Right lobe of liver (tissue), 6 donors: Measurements from ENCODE around the gene NIPA2. TPM values are rescaled to one million over a fixed set of nuclear protein-coding genes. Genes with fewer than 3 reads are reported as not detected.

ENCODE experiments used
- ATAC-seq, 4 donors: fragments of 200-7000 bp; cut with Tn5 transposase; one replicate each; pipeline ENCODE4 v1.9.1; 2020; ENCODE audit warnings: mild to moderate bottlenecking in 4 of 4, moderate library complexity in 4 of 4
- DNase-seq, 3 donors: peaks; one replicate each; pipeline ENCODE4 v3.0.0-alpha.2; 2020
- H3K27ac ChIP-seq, 3 donors: fragments of 200-600 bp; one replicate each; pipeline ENCODE4 v1.8.0; 2022
- H3K27me3 ChIP-seq, 2 donors: fragments of 200-600 bp; one replicate each; pipeline ENCODE4 v1.8.0; 2022
- H3K36me3 ChIP-seq, 4 donors: fragments of 200-600 bp; sonication (generic) in 1 of 4; one replicate each; pipeline versions ENCODE4 v1.5.1 to v1.8.0; 2017 to 2022; ENCODE audit warnings: control low read depth in 1 of 4
- H3K4me1 ChIP-seq, 4 donors: fragments of 200-600 bp; sonication (generic) in 1 of 4; one replicate each; pipeline versions ENCODE4 v1.5.1 to v1.8.0; 2017 to 2022; ENCODE audit warnings: control low read depth in 1 of 4
- H3K4me3 ChIP-seq, 3 donors: fragments of 200-600 bp; one replicate each; pipeline ENCODE4 v1.8.0; 2022
- H3K9me3 ChIP-seq, 4 donors: fragments of 200-600 bp; sonication (generic) in 1 of 4; one replicate each; pipeline versions ENCODE4 v1.5.1 to v1.8.0; 2017 to 2022; ENCODE audit warnings: control low read depth in 1 of 4
- POLR2A ChIP-seq: fragments of 450-650 bp; IDR thresholded peaks from one replicate; pipeline ENCODE4 v1.6.1; 2017; ENCODE audit warnings: antibody characterized with exemption, mild to moderate bottlenecking
- WGBS: methylation state at CpG from one replicate; pipeline ENCODE4 v1.1.6; 2018; ENCODE audit warnings: low coverage, low lambda C conversion rate; ENCODE audit not compliant: insufficient coverage; ENCODE audit errors: missing lambda C conversion rate; 5-methylcytosine and 5-hydroxymethylcytosine counted together
- intact Hi-C, 2 donors: fragments of 100-400 bp; cut with DNase I; formaldehyde crosslinking; loops; one replicate each; pipeline versions ENCODE4 v1.11.2 to v1.14.1; 2022
- total RNA-seq, 6 experiments: library from RNA; depleted of rRNA in 2 of 6; stranded (reverse); fragments of >200 nt in 2 of 6; fragmentation: NEBNext Ultra II Directional in 3 of 6; extraction: Animal tissue kit (Norgen Biotek cat#: 25700) in 3 of 6; gene quantifications; one replicate each; pipeline versions ENCODE4 v1.1.0 to v1.2.4, GENCODE V29; 2016 to 2023
- TF ChIP-seq, protein P1 (sequence below), 4 donors: fragments of 200-600 bp in 3 of 4; fragments of 450-650 bp in 1 of 4; IDR thresholded peaks; one replicate each; pipeline versions ENCODE4 v1.5.1 to v1.8.0; 2016 to 2022; ENCODE audit warnings: antibody characterized with exemption in 4 of 4, mild to moderate bottlenecking in 2 of 4
- donor health status: DM: no; HTN: yes; CAD: no.
- donor health status: DM: no; HTN: no; CAD: no.
- donor health status: DM: no; HTN: no; CAD: no.
- donor health status: DM: no; HTN: yes; CAD: no.
- donor health status: DM: no; HTN: yes; CAD: no.

NIPA2 gene
- total RNA-seq, 6 experiments from 2014 or later = 15.1 to 27.9 (median 21.3) TPM

GRCh38 chr15:22884344-22884743 is 45.9 kb downstream of the NIPA2 start:
- intact Hi-C loops = no loop called here
- no peak for DNase-seq

DNA sequence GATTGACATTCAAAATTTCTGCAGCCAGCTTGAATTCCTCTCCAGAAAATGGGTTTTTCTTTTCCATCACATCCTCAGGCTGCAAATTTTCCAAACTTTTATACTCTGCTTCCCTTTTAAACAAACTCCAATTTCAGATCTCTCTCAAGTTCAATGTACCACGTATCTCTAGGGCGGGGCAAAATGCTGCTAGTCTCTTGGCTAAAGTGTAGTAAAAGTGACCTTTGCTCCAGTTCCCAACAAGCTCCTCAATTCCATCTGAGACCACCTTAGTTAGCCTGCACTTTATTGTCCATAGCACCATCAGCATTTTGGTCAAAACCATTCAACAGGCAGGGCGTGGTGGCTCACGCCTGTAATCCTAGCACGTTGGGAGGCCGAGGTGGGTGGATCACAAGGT is 46.7 kb downstream of the NIPA2 start:
- Histone ChIP-seq H3K4me3 (no peak overlapping the region), H3K27ac (no peak overlapping the region), H3K4me1 (no peaks in the 10 kb centered on the region), H3K36me3 (peaks cover 0 to 30% (median 10%) of the 10 kb centered on the region in 4 donors), H3K9me3 (no peaks in the 10 kb centered on the region), H3K27me3 (no peaks in the 10 kb centered on the region)
- intact Hi-C loops = no loop called here
- TF ChIP-seq POLR2A = no peak
- TF ChIP-seq, protein P1, sequence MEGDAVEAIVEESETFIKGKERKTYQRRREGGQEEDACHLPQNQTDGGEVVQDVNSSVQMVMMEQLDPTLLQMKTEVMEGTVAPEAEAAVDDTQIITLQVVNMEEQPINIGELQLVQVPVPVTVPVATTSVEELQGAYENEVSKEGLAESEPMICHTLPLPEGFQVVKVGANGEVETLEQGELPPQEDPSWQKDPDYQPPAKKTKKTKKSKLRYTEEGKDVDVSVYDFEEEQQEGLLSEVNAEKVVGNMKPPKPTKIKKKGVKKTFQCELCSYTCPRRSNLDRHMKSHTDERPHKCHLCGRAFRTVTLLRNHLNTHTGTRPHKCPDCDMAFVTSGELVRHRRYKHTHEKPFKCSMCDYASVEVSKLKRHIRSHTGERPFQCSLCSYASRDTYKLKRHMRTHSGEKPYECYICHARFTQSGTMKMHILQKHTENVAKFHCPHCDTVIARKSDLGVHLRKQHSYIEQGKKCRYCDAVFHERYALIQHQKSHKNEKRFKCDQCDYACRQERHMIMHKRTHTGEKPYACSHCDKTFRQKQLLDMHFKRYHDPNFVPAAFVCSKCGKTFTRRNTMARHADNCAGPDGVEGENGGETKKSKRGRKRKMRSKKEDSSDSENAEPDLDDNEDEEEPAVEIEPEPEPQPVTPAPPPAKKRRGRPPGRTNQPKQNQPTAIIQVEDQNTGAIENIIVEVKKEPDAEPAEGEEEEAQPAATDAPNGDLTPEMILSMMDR (IDR thresholded peaks at IDR 0.05) = no peak
- ATAC-seq (no peak), DNase-seq (no peak)
- 85% methylated on average over 6 of the region's 6 CpGs for WGBS

More at GRCh38 chr15:22884344-22884743, 45.9 kb downstream of the NIPA2 start:
- ATAC-seq = no peak
- H3K27ac ChIP-seq = no peak overlapping the region
- peaks cover 0 to 30% (median 11%) of the 10 kb centered on the region in 4 donors for H3K36me3 ChIP-seq
- no peak overlapping the region for H3K4me3 ChIP-seq
- WGBS = 80% methylated on average over 1 of the region's 1 CpG
- TF ChIP-seq, protein P1 (IDR thresholded peaks at IDR 0.05) = no peak
- TF ChIP-seq POLR2A = no peak
- H3K9me3 ChIP-seq = no peaks in the 10 kb centered on the region
- H3K27me3 ChIP-seq = no peaks in the 10 kb centered on the region
- no peaks in the 10 kb centered on the region for H3K4me1 ChIP-seq

- no peaks in the 10 kb centered on the region for H3K27me3 ChIP-seq
- H3K9me3 ChIP-seq = no peaks in the 10 kb centered on the region
- H3K4me1 ChIP-seq = no peaks in the 10 kb centered on the region
- no peak for DNase-seq
- WGBS = 78% methylated on average over 8 of the region's 14 CpGs
- H3K27ac ChIP-seq = no peak overlapping the region
- intact Hi-C loops = no loop called here
- peaks cover 0 to 23% (median 11%) of the 10 kb centered on the region in 4 donors for H3K36me3 ChIP-seq
- ATAC-seq = no peak
- TF ChIP-seq, protein P1 (IDR thresholded peaks at IDR 0.05) = no peak
- no peak for TF ChIP-seq POLR2A
- no peak overlapping the region for H3K4me3 ChIP-seq
Measured at GRCh38 chr15:22887157-22887951, 48.9 kb downstream of the NIPA2 start.

GRCh38 chr15:22888120-22888859 is 49.8 kb downstream of the NIPA2 start:
- peaks cover 0 to 24% (median 10%) of the 10 kb centered on the region in 4 donors for H3K36me3 ChIP-seq
- no peak for DNase-seq
- no peaks in the 10 kb centered on the region for H3K27me3 ChIP-seq
- H3K4me3 ChIP-seq = no peak overlapping the region
- intact Hi-C loops = no loop called here
- no peak for TF ChIP-seq POLR2A
- TF ChIP-seq, protein P1 (IDR thresholded peaks at IDR 0.05) = no peak
- no peaks in the 10 kb centered on the region for H3K4me1 ChIP-seq
- no peaks in the 10 kb centered on the region for H3K9me3 ChIP-seq
- ATAC-seq = peak in 1 of 4 donors; percentile 59
- H3K27ac ChIP-seq = no peak overlapping the region
- 90% methylated on average over 5 of the region's 9 CpGs for WGBS
